Erythroblast (primary cell): Measurements from ENCODE around the gene CYP2C18.
A peak's percentile ranks its signal among the peaks of the same experiment; 100 is the strongest.
"Not testable (repeated sequence)": the region's sequence is repeated elsewhere in the genome, so short reads cannot be mapped to it uniquely, and the experiment has no call there.

ENCODE experiments used
- DNase-seq, 2 experiments: peaks; one replicate each; lab custom pipeline; 2025; lab: John Stamatoyannopoulos, UW
- GATA1 ChIP-seq: IDR thresholded peaks from 2 replicates; pipeline ENCODE4 v1.6.1; 2011; ENCODE audit warnings: low read depth, mild to moderate bottlenecking, control low read depth, low read length, moderate library complexity
- POLR2A ChIP-seq: IDR thresholded peaks from 2 replicates; pipeline ENCODE4 v1.6.1; 2011; ENCODE audit warnings: mild to moderate bottlenecking, low read length

Gene CYP2C18

GRCh38 chr10:94683214-94684054 lies at the start of gene CYP2C18:
TSS of gene CYP2C18 (plus strand) at chr10:94683729. CDS start at chr10:94683820, 91 bp downstream.
- DNase-seq: no peak
- TF ChIP-seq GATA1: no peak

- DNase-seq: not testable (repeated sequence)
Measured at GRCh38 chr10:94638097-94638496, 45.4 kb upstream of the CYP2C18 start.

- TF ChIP-seq GATA1 (no peak), POLR2A (no peak)
- DNase-seq: no peak
Measured at GRCh38 chr10:94639902-94640301, 43.6 kb upstream of the CYP2C18 start.

GRCh38 chr10:94640562-94640961 lies 43.0 kb upstream of the CYP2C18 start:
- DNase-seq: no peak
- TF ChIP-seq POLR2A (no peak), GATA1 (no peak)

GRCh38 chr10:94641480-94641879 lies 42.0 kb upstream of the CYP2C18 start:
- TF ChIP-seq POLR2A: no peak
- no peak for TF ChIP-seq GATA1
- DNase-seq: no peak

- DNase-seq: no peak
- TF ChIP-seq POLR2A (no peak), GATA1 (no peak)
Measured at GRCh38 chr10:94644352-94644751, 39.2 kb upstream of the CYP2C18 start.

GRCh38 chr10:94645285-94645684 lies 38.2 kb upstream of the CYP2C18 start:
- no peak for DNase-seq
- no peak for TF ChIP-seq GATA1
- no peak for TF ChIP-seq POLR2A

GRCh38 chr10:94655201-94655600 lies 28.3 kb upstream of the CYP2C18 start:
- not testable (repeated sequence) for DNase-seq

- not testable (repeated sequence) for DNase-seq
Measured at GRCh38 chr10:94663061-94663460, 20.5 kb upstream of the CYP2C18 start.

- no peak for TF ChIP-seq POLR2A
- TF ChIP-seq GATA1: no peak
- no peak for DNase-seq
Measured at GRCh38 chr10:94666391-94667102, 17.0 kb upstream of the CYP2C18 start.

- TF ChIP-seq GATA1: no peak
- TF ChIP-seq POLR2A: no peak
- peak in 1 of 2 experiments; percentile 13 for DNase-seq
Measured at GRCh38 chr10:94673614-94674321, 9.8 kb upstream of the CYP2C18 start.

GRCh38 chr10:94676496-94676895 lies 7.0 kb upstream of the CYP2C18 start:
- TF ChIP-seq GATA1 (no peak), POLR2A (no peak)
- DNase-seq: no peak

- TF ChIP-seq POLR2A: no peak
- TF ChIP-seq GATA1: no peak
- no peak for DNase-seq
Measured at GRCh38 chr10:94677691-94678090, 5.8 kb upstream of the CYP2C18 start.

- TF ChIP-seq POLR2A: no peak
- no peak for TF ChIP-seq GATA1
- DNase-seq: no peak
Measured at GRCh38 chr10:94678475-94678874, 5.1 kb upstream of the CYP2C18 start.

- TF ChIP-seq GATA1 (no peak), POLR2A (no peak)
- no peak for DNase-seq
Measured at GRCh38 chr10:94680544-94680943, 3.0 kb upstream of the CYP2C18 start.

GRCh38 chr10:94682636-94683035 lies 893 bp upstream of the CYP2C18 start:
- not testable (repeated sequence) for DNase-seq
